ENCODE results near the gene PRDM7. TPM values are rescaled to one million over a fixed set of nuclear protein-coding genes. Genes with fewer than 3 reads are reported as not detected.

Gene PRDM7
- total RNA-seq, 4 donors from 2014 or later, result not detected

DNA sequence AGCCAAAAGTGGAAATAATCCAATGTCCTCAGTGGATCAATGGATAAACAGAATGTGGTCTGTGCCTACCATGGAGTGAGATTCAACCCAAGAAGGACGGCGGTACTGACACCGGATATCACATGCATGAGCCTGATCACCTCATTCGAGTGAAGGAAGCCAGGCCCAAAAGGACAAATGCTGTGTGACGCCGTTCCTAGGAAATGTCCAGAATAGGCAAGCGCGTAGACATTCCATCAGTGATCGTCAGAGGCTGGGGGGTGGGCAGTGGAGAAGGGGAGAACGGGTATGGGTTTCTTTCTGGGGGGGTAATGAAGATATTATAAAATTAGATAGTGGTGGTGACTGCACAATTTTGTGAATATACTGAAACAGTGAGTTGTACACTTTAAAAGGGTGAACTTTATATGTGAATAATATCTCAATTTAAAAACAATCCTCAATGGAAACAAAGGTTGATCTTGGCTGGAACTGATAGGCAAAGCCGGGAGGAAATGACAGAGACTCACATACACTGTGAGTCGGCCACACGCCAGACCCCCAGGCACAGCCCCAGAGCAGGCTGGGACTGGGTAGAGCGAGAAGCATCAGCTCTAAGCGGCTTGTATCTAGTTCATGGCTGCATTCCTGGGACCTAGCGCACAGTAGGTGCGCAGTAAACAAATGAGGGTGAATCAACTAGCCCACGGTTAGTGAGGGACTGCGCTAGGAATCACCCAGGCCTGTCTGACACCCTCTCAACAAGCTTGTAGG is 61.4 kb downstream of the PRDM7 start:
- H3K4me1 ChIP-seq, result peaks cover 0 to 23% (median 17%) of the 10 kb centered on the region in 4 donors
- DNase-seq, result no peak
- intact Hi-C loops (cut with DNase I; ENCODE audit: low total_unique reads), result no loop called here
- no peaks in the 10 kb centered on the region for H3K36me3 ChIP-seq
- in situ Hi-C loops (cut with MboI; ENCODE audit: low pct_ligation_motif_present in 1 of 4, low pct_unique_long_range_greater_than_20kb in 1 of 4, low sequenced_read_pairs in 3 of 4), result no loop called here
- WGBS, 2 donors (ENCODE audit: low coverage in 1 of 2), result 85 to 87% methylated on average over 10 to 19 of the region's 19 CpGs
- no peak overlapping the region for H3K27ac ChIP-seq
- TF ChIP-seq POLR2AphosphoS5 (IDR thresholded peaks at IDR 0.05), result no peak
- TF ChIP-seq POLR2A (IDR thresholded peaks at IDR 0.05), result no peak
- TF ChIP-seq EP300 (IDR thresholded peaks at IDR 0.05; ENCODE audit: low read depth), result no peak
- TF ChIP-seq, protein P1, sequence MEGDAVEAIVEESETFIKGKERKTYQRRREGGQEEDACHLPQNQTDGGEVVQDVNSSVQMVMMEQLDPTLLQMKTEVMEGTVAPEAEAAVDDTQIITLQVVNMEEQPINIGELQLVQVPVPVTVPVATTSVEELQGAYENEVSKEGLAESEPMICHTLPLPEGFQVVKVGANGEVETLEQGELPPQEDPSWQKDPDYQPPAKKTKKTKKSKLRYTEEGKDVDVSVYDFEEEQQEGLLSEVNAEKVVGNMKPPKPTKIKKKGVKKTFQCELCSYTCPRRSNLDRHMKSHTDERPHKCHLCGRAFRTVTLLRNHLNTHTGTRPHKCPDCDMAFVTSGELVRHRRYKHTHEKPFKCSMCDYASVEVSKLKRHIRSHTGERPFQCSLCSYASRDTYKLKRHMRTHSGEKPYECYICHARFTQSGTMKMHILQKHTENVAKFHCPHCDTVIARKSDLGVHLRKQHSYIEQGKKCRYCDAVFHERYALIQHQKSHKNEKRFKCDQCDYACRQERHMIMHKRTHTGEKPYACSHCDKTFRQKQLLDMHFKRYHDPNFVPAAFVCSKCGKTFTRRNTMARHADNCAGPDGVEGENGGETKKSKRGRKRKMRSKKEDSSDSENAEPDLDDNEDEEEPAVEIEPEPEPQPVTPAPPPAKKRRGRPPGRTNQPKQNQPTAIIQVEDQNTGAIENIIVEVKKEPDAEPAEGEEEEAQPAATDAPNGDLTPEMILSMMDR (IDR thresholded peaks at IDR 0.05), result no peak
- no peak overlapping the region for H3K4me3 ChIP-seq
- H3K9me3 ChIP-seq, result no peaks in the 10 kb centered on the region
- peaks cover 6% of the 10 kb centered on the region for H3K27me3 ChIP-seq

DNA sequence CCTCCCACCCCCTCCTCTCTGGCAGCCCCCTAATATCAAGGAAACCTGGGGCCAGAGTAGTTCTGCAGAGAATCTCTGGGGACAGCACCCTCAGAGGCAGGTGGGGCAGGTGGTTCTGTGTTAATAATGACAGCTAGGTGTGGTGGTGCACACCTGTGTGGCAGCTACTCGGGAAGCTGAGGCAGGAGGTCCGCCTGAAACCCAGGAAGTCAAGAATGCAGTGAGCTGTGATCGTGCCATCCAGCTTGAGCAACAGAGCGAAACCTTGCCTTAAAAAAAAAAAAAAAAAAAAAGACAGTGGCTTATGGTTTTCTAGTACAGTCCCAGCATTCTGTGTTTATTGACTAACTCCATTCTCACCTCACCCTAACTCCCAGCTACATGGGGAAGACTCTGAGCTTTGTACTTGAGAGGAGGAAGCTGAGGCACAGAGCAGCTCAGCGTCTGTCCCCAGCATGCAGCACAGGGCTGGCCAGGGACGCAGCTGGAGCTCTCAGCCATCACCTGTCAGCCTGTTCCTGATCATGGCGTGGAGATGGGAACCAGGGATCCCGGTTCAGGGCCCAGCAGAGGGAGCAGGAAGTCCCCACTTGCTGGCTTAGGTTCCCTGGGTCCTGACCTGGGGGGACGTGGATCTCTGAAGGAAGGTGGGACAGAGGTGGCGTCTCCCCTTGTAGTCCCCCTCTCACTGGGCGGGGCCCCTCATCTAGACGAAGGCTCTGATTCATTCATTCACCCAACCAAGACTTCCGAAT is 64.0 kb downstream of the PRDM7 start:
- in situ Hi-C loops (cut with MboI; ENCODE audit: low pct_ligation_motif_present in 1 of 4, low pct_unique_long_range_greater_than_20kb in 1 of 4, low sequenced_read_pairs in 3 of 4), result no loop called here
- Histone ChIP-seq H3K4me3 (no peak overlapping the region), H3K27me3 (no peaks in the 10 kb centered on the region), H3K36me3 (no peaks in the 10 kb centered on the region), H3K4me1 (peaks cover 0 to 1% (median 0%) of the 10 kb centered on the region in 4 donors), H3K27ac (no peak overlapping the region), H3K9me3 (no peaks in the 10 kb centered on the region)
- WGBS, 2 donors (ENCODE audit: low coverage in 1 of 2), result 20 to 68% methylated on average over 1 to 12 of the region's 13 CpGs
- no peak for DNase-seq
- intact Hi-C loops (cut with DNase I; ENCODE audit: low total_unique reads), result no loop called here
- no peak for TF ChIP-seq POLR2A (IDR thresholded peaks at IDR 0.05)
- no peak for TF ChIP-seq EP300 (IDR thresholded peaks at IDR 0.05; ENCODE audit: low read depth)
- TF ChIP-seq, protein P1 (IDR thresholded peaks at IDR 0.05), result no peak
- no peak for TF ChIP-seq POLR2AphosphoS5 (IDR thresholded peaks at IDR 0.05)

DNA sequence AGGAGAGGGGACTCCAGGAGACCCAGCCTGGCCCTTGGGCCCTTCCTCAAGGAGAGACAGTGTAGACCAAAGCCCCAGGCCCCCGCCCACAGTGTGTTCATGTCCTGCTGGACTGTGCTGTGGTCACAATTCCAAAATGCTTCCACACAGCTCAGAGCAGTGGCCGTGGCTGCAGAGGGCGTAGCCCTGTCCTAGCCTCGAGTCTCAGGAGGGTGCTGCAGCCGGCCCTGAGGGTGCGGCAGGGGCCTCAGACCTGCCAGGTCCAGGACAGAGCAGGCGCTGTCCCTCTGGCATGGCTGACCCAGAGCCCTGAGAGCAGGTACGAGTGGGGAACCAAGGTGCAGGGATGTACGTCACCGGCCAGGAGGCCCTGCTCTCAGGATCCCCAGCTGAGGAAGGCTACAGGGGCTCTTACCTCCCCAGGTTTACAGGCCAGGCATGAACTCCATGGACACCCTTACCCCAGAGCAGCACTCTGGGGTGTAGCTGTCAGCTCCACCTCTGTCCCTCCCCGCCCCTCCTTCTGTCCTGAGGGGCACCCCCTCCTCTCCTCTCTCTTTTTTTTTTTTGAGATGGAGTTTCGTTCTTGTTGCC is 65.1 kb downstream of the PRDM7 start:
- intact Hi-C loops (cut with DNase I; ENCODE audit: low total_unique reads) (no loop called here), in situ Hi-C loops (cut with MboI; ENCODE audit: low pct_ligation_motif_present in 1 of 4, low pct_unique_long_range_greater_than_20kb in 1 of 4, low sequenced_read_pairs in 3 of 4) (no loop called here)
- Histone ChIP-seq H3K36me3 (no peaks in the 10 kb centered on the region), H3K27me3 (no peaks in the 10 kb centered on the region), H3K4me1 (no peaks in the 10 kb centered on the region), H3K9me3 (no peaks in the 10 kb centered on the region), H3K27ac (no peak overlapping the region), H3K4me3 (no peak overlapping the region)
- TF ChIP-seq, protein P1 (IDR thresholded peaks at IDR 0.05), result no peak
- TF ChIP-seq EP300 (IDR thresholded peaks at IDR 0.05; ENCODE audit: low read depth) (no peak), POLR2AphosphoS5 (IDR thresholded peaks at IDR 0.05) (no peak), POLR2A (IDR thresholded peaks at IDR 0.05) (no peak)
- DNase-seq, result no peak
- 76% methylated on average over 12 of the region's 12 CpGs; no CpG with 5 or more reads in 1 of the 2 donors for WGBS, 2 donors (ENCODE audit: low coverage in 1 of 2)

DNA sequence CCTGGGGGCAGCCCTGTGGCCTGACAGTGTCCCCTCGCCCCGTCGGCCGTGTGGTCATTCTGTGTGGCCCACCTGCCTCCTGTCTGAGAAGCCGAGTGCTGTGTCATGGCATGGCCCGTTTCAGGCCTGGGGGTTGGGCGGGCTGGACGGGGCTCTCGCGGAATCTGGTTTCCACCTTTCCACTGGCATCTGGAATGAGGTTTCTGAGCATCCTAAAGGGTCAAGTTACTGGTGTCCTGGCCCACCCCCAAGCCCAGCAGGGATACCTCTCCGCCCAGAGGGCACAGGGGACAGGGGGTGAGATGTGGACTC is 65.7 kb downstream of the PRDM7 start:
- WGBS, 2 donors (ENCODE audit: low coverage in 1 of 2), result 77% methylated on average over 11 of the region's 11 CpGs; no CpG with 5 or more reads in 1 of the 2 donors
- no peaks in the 10 kb centered on the region for H3K4me1 ChIP-seq
- TF ChIP-seq POLR2AphosphoS5 (IDR thresholded peaks at IDR 0.05) (no peak), EP300 (IDR thresholded peaks at IDR 0.05; ENCODE audit: low read depth) (no peak)
- in situ Hi-C loops (cut with MboI; ENCODE audit: low pct_ligation_motif_present in 1 of 4, low pct_unique_long_range_greater_than_20kb in 1 of 4, low sequenced_read_pairs in 3 of 4) (no loop called here), intact Hi-C loops (cut with DNase I; ENCODE audit: low total_unique reads) (no loop called here)
- no peaks in the 10 kb centered on the region for H3K36me3 ChIP-seq
- H3K27me3 ChIP-seq, result no peaks in the 10 kb centered on the region
- H3K9me3 ChIP-seq, result no peaks in the 10 kb centered on the region
- no peak overlapping the region for H3K4me3 ChIP-seq
- no peak for DNase-seq
- H3K27ac ChIP-seq, result no peak overlapping the region
